Stimulated activated CD8-positive, alpha-beta memory T cell treated with anti-CD3 and anti-CD28 coated beads, Interleukin-7, amount 100 ng/mL, for 4 hours (primary cell): ENCODE results near the gene HMX1.

Experiments
- DNase-seq, 2 donors: peaks; one replicate each; pipeline ENCODE4 v3.0.0-alpha.2; 2020; ENCODE audit warnings: low read depth in 2 of 2

HMX1 gene

DNA sequence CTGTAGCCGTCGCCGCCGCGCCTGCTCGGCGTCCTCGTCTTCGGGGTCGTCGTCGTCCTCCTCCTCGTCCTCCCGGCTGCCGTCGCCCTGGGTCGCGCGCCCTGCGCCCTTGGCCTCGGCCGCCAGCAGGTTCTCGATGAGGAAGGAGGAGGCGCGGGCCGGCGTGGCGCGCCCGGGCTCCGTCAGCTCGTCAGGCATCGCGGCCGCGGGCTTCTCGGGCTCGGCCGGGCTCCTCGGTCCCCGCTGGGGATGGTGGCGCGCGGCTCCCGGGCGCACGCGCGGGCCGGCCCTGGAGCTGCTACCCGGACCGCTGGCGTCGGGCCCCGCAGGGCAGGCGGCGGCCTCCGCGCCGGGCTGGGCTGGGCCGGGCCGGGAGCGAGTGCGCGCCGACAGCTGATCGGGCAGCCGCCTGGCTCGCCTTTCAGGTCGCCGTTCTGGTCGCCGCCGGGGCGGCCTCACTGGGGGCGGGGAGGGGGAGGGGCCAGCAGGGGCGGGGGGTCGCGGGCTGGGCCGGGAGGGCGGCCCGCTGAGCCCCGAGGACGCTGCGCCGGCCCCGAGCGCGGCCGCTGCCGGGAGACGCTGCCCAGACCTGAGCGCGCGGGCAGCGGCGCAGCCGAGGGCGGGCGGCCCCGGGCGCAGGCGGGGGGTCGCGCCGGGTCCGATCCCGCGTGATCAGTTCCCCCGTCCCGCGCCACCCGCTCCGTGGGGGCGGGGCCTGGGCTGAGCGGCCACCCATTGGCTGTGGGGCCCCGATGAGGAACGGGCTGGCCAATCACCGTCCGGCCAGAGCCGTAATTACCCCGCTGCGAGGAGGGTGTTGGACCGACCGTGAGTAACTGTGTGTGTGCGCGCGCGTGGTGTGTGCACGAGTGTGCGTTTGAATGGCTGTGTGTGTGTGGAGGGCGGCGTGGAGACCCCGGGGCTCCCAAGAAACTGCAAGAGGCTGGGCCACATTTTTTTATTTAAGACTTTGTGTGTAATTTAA is at the start of gene HMX1:
Gene HMX1 (minus strand): TSS at position 423 of the 985 bp plus-strand sequence. CDS start 225 bp downstream, at position 198.
- DNase-seq = no peak

DNA sequence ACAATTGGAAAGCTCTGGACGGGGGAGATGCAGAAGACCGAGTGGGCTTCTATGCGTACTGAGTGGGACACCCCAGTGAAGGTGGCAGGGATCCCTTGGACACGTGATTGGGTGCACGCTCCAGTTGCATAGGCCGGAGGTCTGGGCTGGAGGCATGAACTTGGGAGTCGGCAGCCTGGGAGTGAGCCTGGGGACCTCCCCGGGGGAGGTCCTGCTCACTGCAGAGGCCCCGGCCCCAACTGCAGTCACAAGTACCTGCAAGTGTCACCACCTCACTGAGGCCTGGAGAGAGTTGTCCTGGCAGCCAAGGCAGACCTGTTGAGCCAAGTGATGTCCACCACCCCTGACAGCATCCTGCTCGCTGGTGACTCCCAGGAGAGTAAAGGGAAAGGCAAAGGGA is 49.3 kb upstream of the HMX1 start:
- no peak for DNase-seq

DNA sequence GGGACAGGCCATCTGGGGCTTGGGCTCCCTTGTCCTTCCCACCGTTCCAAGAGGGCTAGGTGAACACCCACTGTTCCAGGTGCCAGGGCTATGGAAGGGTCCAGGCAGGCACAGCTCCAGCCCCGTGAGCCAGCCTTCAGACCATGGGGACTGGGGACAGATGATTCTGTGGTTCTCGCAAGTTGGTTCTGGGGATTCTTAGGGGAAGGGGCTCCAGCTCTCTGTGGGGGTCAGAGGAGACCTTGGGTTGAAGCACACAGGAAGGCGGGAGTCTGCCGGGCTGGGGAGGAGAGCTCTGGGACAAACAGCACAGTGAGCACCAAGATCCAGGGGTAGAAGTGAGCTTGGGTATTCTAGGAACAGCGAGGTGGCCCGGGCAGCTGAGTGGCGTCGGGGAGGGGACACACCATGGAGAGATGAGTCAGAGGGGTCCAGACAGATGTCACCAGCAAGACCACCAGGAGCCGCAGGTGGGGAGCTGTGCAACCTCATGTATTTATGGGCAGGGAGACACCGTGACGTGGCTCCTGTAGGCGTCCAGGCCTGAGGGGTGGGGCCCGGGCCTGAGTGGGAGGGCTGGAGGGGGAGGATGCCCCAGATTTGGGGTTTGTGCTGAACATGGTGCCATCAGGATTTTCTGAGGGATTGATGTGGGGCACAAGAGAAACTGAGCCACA is 48.8 kb upstream of the HMX1 start:
- no peak for DNase-seq

GRCh38 chr4:8919651-8920288 is 48.1 kb upstream of the HMX1 start:
- no peak for DNase-seq

DNA sequence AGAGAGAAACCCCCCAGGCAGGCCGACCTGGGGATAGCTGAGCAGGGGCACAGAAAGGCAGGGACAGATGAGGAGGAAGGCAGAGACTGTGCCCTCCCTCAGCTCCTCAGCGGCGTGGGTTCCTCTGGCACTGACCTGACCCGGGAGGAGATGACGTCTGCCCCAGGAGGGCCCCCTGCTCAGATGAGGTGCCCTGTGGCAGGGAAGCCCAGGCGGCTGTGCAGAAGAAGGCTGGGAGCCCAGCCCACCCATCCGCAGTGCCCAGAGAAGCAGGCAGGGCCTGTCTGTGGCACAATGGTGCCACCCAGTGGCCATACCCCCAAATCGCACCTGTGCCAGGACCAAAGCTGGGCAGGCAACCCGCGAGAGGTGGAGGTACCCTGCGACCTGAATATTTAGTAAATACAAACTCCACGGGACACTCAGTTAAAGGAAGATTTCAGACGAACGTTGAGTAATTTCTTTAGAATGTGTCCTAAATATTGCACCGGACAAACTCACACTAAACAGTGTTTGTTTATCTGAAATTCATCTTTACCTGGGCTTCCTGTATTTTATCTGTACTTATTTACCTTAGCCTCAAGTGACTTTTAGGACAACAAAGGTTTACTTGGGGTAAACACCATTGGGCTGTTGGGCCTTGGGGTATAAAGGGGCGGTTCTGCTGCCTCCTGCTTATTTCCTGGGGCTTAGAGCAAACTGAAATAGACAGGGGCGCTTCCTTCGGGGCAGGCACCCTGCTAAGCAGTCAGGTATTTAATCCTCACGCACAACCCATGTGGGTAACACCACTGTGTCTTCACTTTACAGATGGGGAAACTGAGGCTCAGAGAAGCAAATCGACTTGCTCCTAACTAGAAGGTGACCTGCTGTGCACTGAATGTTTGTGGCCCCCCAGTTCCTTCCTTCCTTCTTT is 46.5 kb upstream of the HMX1 start:
- peak; percentile 10 to 18 for DNase-seq

- DNase-seq = no peak
Observed at GRCh38 chr4:8917321-8917811, 45.7 kb upstream of the HMX1 start.

GRCh38 chr4:8916906-8917305 is 45.3 kb upstream of the HMX1 start:
- no peak for DNase-seq

DNA sequence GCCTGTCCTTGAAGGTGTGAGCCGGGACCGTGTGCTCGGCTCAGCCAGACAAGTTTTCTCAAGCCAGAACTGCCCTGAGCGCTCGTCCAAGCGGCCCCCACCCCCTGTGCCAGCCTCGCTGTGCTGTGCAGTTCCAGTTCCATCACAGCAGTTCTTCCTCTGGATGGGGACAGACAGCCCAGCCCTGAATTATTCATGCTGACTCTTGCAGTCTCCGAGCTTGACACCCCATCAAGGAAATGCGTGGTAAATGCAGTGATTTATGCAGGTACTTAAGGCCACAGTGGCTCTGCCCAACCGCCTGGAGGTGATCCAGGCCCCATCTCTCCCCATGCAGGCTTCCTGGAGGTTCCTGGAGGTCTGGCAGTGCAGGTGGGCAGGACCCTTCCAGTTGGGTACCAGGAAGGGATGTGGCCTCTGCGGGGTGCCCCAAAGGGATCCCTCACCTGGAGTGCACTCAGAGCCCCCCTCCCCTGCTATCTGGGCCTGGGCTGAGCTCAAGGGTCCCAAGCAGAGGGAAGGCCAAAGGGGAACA is 44.8 kb upstream of the HMX1 start:
- no peak for DNase-seq

- DNase-seq = no peak
Observed at GRCh38 chr4:8915201-8916200, 43.9 kb upstream of the HMX1 start.

- DNase-seq = no peak
Observed at GRCh38 chr4:8914461-8915171, 43.0 kb upstream of the HMX1 start.

- no peak for DNase-seq
Observed at GRCh38 chr4:8913858-8914460, 42.3 kb upstream of the HMX1 start.

DNA sequence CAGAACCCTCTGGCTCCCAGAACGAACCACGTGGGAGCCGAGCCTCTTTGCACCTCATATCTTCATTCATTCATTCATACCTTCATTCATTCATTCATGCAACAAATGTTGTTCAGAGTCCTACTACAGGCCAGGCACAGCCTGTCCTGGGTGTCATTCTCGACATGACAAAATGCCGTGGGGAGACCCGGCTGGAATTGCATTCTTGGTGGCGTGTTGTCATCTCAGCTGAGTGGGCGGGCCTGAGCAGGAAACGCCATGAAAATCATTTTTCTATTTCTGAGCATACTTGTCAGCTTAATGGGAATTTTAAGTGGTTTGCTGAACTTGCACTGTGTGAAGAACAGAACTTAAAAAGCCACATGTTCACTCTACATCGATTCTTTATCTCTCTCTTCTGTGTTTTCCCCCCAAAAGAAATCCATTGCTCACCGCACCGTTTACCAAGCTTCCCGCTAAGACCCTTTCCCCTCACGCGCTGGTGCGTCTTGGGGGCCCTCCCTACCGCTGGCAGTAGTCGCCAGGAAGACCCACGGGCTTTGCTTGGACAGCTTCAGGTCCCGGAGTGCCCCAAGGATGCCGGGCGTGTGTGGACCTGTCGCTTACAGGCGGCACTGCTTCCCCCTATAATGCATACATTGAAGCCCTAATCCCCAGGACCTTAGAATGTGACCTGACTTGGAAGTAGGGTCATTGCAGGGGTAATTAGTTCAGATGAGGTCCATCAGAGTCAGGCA is 41.6 kb upstream of the HMX1 start:
- no peak for DNase-seq

DNA sequence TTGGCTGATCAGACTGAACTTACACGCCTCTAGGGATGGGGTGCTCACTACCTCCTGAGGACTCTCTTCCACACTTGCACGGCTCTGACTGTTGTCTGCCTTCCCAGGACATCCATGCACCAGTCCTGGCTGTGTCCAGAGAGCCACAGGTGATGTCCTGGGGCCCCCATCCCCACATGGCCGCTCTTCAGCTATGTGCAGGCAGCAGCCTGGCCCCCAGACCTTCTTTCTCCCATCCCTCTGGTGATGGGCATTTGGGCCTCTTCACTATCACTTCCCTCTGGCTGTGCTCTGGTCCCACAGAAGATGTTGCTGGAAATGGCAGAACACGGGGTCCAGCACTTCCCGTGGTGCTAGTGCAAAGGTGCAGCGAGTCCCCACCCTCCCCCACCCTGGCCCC is 40.9 kb upstream of the HMX1 start:
- no peak for DNase-seq

- DNase-seq = no peak
Observed at GRCh38 chr4:8912089-8912455, 40.4 kb upstream of the HMX1 start.

DNA sequence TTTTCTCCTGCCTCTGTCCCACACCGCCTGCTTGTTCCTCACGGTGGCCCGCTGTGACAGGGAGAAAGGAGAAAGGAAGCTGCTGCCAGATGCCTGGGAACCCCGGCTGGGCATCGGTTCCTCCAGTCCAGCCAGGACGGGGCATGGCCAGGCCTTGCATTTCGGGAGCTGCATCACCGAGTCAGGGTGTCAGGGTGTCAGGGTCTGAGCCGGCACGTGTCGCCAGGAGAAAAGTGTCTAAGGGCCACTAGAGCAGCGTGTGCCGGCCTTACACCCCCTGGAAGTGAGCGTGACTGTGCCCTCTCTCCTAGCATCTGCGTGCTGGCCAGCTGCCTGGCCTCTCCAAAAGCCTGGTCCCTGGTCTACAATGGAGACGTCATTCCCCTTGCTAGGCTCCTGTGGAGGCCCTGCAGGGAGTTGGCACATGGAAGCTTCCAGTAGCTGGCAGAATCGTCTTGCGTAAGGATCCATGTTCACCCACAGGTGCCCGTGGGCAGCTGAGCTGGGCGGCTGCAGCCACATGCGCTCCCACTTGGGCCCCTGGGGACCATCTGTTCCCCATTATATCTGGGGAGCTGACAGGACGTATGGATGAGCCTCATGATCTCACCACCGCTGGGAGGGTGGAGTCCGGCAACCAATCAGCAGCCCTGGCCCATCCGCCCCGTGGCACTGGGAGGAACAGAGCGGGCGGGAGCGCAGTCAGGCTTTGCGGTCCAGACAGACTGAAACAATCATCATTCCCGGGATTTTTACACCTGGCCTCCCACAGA is 39.9 kb upstream of the HMX1 start:
- DNase-seq = no peak

- DNase-seq = no peak
Observed at GRCh38 chr4:8910822-8911315, 39.2 kb upstream of the HMX1 start.
